Measurements from ENCODE around the gene MANEAL. TPM values are rescaled to one million over a fixed set of nuclear protein-coding genes. Genes with fewer than 3 reads are reported as not detected.

MANEAL gene
- total RNA-seq, 1 donor from 2014 or later, result 11.6 TPM

DNA sequence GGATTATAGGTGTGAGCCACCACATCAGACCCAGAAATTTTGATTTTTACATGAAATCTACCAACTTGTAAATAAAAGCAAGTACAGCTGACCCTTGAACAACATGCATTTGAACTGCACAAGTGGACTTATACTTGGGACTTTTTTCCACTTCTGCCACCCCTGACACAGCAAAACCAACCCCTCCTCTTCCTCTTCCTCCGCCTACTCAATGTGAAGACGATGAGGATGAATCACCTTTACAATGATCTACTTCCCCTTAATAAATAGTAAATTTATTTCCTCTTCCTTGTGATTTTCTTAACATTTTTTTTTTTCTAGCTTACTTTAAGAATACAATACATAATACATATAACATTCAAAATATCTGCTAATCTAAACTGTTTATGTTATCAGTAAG, 31.9 kb downstream of the MANEAL start:
- TF ChIP-seq, protein P1, sequence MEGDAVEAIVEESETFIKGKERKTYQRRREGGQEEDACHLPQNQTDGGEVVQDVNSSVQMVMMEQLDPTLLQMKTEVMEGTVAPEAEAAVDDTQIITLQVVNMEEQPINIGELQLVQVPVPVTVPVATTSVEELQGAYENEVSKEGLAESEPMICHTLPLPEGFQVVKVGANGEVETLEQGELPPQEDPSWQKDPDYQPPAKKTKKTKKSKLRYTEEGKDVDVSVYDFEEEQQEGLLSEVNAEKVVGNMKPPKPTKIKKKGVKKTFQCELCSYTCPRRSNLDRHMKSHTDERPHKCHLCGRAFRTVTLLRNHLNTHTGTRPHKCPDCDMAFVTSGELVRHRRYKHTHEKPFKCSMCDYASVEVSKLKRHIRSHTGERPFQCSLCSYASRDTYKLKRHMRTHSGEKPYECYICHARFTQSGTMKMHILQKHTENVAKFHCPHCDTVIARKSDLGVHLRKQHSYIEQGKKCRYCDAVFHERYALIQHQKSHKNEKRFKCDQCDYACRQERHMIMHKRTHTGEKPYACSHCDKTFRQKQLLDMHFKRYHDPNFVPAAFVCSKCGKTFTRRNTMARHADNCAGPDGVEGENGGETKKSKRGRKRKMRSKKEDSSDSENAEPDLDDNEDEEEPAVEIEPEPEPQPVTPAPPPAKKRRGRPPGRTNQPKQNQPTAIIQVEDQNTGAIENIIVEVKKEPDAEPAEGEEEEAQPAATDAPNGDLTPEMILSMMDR (conservative IDR thresholded peaks at IDR 0.05), result no peak
- no peaks in the 10 kb centered on the region for H3K4me1 Mint-ChIP-seq (ENCODE audit: unreplicated experiment)
- H3K27me3 Mint-ChIP-seq, result no peaks in the 10 kb centered on the region
- DNase-seq (ENCODE audit: extremely low spot score, unreplicated experiment), result no peak
- no peak overlapping the region for H3K4me3 Mint-ChIP-seq
- no peaks in the 10 kb centered on the region for H3K9me3 Mint-ChIP-seq
- peaks cover 19% of the 10 kb centered on the region for H3K36me3 Mint-ChIP-seq
- no peak overlapping the region for H3K27ac Mint-ChIP-seq

DNA sequence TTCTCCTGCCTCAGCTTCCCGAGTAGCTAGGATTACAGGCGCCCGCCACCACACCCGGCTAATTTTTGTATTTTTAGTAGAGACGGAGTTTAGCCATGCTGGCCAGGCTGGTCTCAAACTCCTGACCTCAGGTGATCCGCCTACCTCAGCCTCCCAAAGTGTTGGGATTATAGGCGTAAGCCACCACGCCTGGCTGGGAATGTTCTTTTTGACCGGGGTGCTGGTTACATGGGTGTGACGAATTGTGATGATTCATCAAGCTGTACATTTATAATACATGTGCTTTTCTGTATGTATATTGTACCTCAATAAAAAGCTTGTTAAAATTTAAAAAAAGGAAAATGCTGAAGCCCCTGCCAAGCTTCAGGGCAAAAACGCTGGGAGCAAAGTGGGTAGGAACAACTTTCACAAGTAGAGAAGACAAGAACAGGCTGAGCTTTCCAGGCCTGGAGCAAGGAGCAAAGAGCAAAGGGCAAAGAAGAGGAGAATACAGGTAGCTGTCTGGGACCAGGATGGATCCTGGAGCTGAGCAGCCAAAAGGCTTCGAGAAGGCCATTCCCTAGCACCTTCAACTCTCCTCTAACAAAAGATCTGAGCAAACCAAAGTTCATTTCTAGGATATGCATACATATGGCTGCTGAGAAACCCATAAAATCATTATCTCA, 34.9 kb downstream of the MANEAL start:
- H3K9me3 Mint-ChIP-seq, result no peaks in the 10 kb centered on the region
- no peak overlapping the region for H3K4me3 Mint-ChIP-seq
- peaks cover 24% of the 10 kb centered on the region for H3K36me3 Mint-ChIP-seq
- no peaks in the 10 kb centered on the region for H3K27me3 Mint-ChIP-seq
- no peak for DNase-seq (ENCODE audit: extremely low spot score, unreplicated experiment)
- no peak overlapping the region for H3K27ac Mint-ChIP-seq
- TF ChIP-seq, protein P1 (conservative IDR thresholded peaks at IDR 0.05), result no peak
- H3K4me1 Mint-ChIP-seq (ENCODE audit: unreplicated experiment), result no peaks in the 10 kb centered on the region

DNA sequence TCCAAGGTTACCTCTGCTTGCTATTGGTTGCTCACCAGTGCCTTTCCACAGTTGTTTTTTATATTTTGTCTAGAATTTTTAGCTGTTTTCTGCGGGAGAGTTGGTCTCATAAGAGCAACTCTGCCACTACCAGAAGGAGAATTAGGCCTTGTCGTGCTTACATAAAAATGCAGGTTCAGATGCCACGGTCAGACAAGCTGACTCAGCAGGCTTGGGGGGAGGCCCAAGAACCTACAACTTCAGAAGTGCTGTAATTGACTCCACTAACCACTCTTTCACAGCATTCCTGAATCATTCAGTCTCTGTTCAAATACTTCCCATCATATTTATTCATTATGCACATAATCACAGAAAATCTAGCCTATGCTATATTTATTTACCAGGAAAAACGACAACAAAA, 37.5 kb downstream of the MANEAL start:
- Mint-ChIP-seq H3K4me3 (no peak overlapping the region), H3K4me1 (ENCODE audit: unreplicated experiment) (no peaks in the 10 kb centered on the region), H3K36me3 (peaks cover 33% of the 10 kb centered on the region), H3K27ac (no peak overlapping the region), H3K27me3 (no peaks in the 10 kb centered on the region), H3K9me3 (no peaks in the 10 kb centered on the region)
- DNase-seq (ENCODE audit: extremely low spot score, unreplicated experiment), result no peak
- TF ChIP-seq, protein P1 (conservative IDR thresholded peaks at IDR 0.05), result no peak

DNA sequence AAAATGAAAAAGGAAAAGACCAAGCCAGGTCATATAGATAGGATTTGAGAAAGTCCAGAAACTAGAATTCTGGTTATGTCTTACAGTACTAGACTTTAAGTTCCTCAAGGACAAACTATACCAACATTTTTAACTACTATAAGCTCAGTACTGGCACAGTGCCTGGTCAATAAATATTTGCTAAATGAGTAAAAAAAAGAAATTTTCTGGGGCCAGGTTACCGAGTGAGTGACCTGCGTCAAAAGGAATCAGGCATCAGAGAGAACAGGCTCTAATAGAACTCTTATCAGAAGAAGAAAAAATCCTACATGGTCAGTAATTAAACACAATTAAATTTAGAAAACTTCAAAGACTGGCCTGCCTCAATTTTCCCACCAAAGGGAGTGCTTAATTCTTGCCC, 38.2 kb downstream of the MANEAL start:
- Mint-ChIP-seq H3K4me3 (no peak overlapping the region), H3K27ac (no peak overlapping the region), H3K36me3 (peaks cover 31% of the 10 kb centered on the region), H3K4me1 (ENCODE audit: unreplicated experiment) (no peaks in the 10 kb centered on the region), H3K27me3 (no peaks in the 10 kb centered on the region), H3K9me3 (no peaks in the 10 kb centered on the region)
- TF ChIP-seq, protein P1 (conservative IDR thresholded peaks at IDR 0.05), result no peak
- DNase-seq (ENCODE audit: extremely low spot score, unreplicated experiment), result no peak

DNA sequence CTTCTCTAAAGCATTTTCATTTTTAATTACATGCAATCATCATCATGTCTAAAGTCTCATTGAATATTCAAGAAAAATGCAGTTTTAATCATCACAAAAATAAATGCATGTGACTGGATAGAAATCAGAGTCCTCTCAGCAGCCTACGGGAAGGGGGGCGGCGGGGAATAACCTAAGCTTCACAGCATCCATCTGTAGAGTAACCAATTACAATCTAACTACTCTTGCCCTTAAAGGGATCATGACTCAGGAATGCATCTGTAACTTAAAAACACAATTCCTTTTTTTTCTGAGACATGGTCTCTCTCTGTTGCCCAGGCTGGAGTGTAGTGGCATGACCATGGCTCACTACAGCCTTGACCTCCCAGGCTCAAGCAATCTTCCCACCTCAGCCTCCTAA, 43.1 kb downstream of the MANEAL start:
- TF ChIP-seq, protein P1 (conservative IDR thresholded peaks at IDR 0.05), result no peak
- peaks cover 14% of the 10 kb centered on the region for H3K36me3 Mint-ChIP-seq
- H3K9me3 Mint-ChIP-seq, result no peaks in the 10 kb centered on the region
- H3K4me3 Mint-ChIP-seq, result no peak overlapping the region
- H3K27me3 Mint-ChIP-seq, result no peaks in the 10 kb centered on the region
- no peak for DNase-seq (ENCODE audit: extremely low spot score, unreplicated experiment)
- no peaks in the 10 kb centered on the region for H3K4me1 Mint-ChIP-seq (ENCODE audit: unreplicated experiment)
- H3K27ac Mint-ChIP-seq, result no peak overlapping the region
